Smooth muscle cell (in vitro differentiated cells): ENCODE results near the gene PARP12. TPM values are rescaled to one million over a fixed set of nuclear protein-coding genes. Genes with fewer than 3 reads are reported as not detected.

ENCODE experiments used
- DNase-seq: peaks from one replicate; lab custom pipeline; 2025; ENCODE audit not compliant: unreplicated experiment; lab: John Stamatoyannopoulos, UW
- H2AFZ ChIP-seq: fragments of 200-600 bp; sonication (generic); 2 replicates; pipeline ENCODE4 v1.6.0; 2016; ENCODE audit warnings: antibody characterized with exemption, low read depth, mild to moderate bottlenecking
- H3F3A ChIP-seq: fragments of 200-600 bp; sonication (generic); 2 replicates; pipeline ENCODE4 v1.6.0; 2017; ENCODE audit warnings: antibody characterized with exemption, low read depth
- H3K27ac ChIP-seq: fragments of 200-600 bp; sonication (generic); 2 replicates; pipeline ENCODE4 v1.5.1; 2016; ENCODE audit warnings: low read depth, mild to moderate bottlenecking
- H3K27me3 ChIP-seq: fragments of 200-600 bp; sonication (generic); 2 replicates; pipeline ENCODE4 v1.6.1; 2016; ENCODE audit warnings: low read depth, mild to moderate bottlenecking
- H3K36me3 ChIP-seq: fragments of 200-600 bp; sonication (generic); 2 replicates; pipeline ENCODE4 v1.5.1; 2016; ENCODE audit warnings: low read depth
- H3K4me1 ChIP-seq: fragments of 200-600 bp; sonication (generic); 2 replicates; pipeline ENCODE4 v1.5.1; 2016; ENCODE audit warnings: low read depth
- H3K4me2 ChIP-seq: fragments of 200-600 bp; sonication (generic); 2 replicates; pipeline ENCODE4 v1.6.0; 2016; ENCODE audit warnings: mild to moderate bottlenecking
- H3K4me3 ChIP-seq: fragments of 200-600 bp; sonication (generic); 2 replicates; pipeline ENCODE4 v1.5.1; 2016; ENCODE audit warnings: mild to moderate bottlenecking
- H3K79me2 ChIP-seq: fragments of 200-600 bp; sonication (generic); 2 replicates; pipeline ENCODE4 v1.6.0; 2016; ENCODE audit warnings: low read depth, mild to moderate bottlenecking
- H3K9ac ChIP-seq: fragments of 200-600 bp; sonication (generic); 2 replicates; pipeline ENCODE4 v1.6.0; 2016; ENCODE audit warnings: low read depth
- H3K9me3 ChIP-seq: fragments of 200-600 bp; sonication (generic); replicated peaks from 2 replicates; pipeline ENCODE4 v1.5.1; 2016; ENCODE audit warnings: low read depth
- H4K20me1 ChIP-seq: fragments of 200-600 bp; sonication (generic); 2 replicates; pipeline ENCODE4 v1.6.0; 2016; ENCODE audit warnings: low read depth
- CTCF ChIP-seq: fragments of 200-600 bp; sonication (generic); IDR thresholded peaks from 2 replicates; pipeline ENCODE4 v1.5.1; 2017; ENCODE audit warnings: borderline replicate concordance, mild to moderate bottlenecking, antibody characterized with exemption; ENCODE audit not compliant: insufficient read depth, poor library complexity, severe bottlenecking
- WGBS: methylation state at CpG from one replicate; pipeline ENCODE4 v1.1.7; 2016; ENCODE audit warnings: low lambda C conversion rate; 5-methylcytosine and 5-hydroxymethylcytosine counted together
- polyA plus RNA-seq: library from polyadenylated mRNA; unstranded; fragments of >200 nt; fragmentation: Nextera tagmentation; extraction: Ambion mirVana; gene quantifications from 2 replicates; pipeline ENCODE4 v1.2.1, GENCODE V29; 2016
- total RNA-seq: library from RNA; depleted of rRNA; stranded (reverse); fragments of >200 nt; gene quantifications from 2 replicates; pipeline ENCODE4 v1.2.3, GENCODE V29; 2014

PARP12 gene
- total and polyA plus RNA-seq, 2 experiments from 2014 or later: 1.4 to 2.4 TPM

GRCh38 chr7:140081774-140082425, 19.1 kb upstream of the PARP12 start:
- Histone ChIP-seq H2AFZ (no peak overlapping the region), H3F3A (no peaks in the 10 kb centered on the region), H3K4me2 (no peak overlapping the region), H3K27ac (no peak overlapping the region), H4K20me1 (no peaks in the 10 kb centered on the region), H3K36me3 (no peaks in the 10 kb centered on the region), H3K9me3 (no peaks in the 10 kb centered on the region), H3K4me3 (no peak overlapping the region), H3K9ac (no peak overlapping the region), H3K79me2 (no peaks in the 10 kb centered on the region), H3K4me1 (no peaks in the 10 kb centered on the region), H3K27me3 (no peaks in the 10 kb centered on the region)
- 98% methylated on average over 10 of the region's 11 CpGs for WGBS
- TF ChIP-seq CTCF: no peak
- DNase-seq: no peak

- 88% methylated on average over 7 of the region's 7 CpGs for WGBS
- H3K9ac ChIP-seq: no peak overlapping the region
- H3K27me3 ChIP-seq: no peaks in the 10 kb centered on the region
- DNase-seq: no peak
- no peak overlapping the region for H2AFZ ChIP-seq
- H3K4me1 ChIP-seq: no peaks in the 10 kb centered on the region
- H3K79me2 ChIP-seq: no peaks in the 10 kb centered on the region
- no peak overlapping the region for H3K4me2 ChIP-seq
- no peaks in the 10 kb centered on the region for H3K9me3 ChIP-seq
- H4K20me1 ChIP-seq: no peaks in the 10 kb centered on the region
- TF ChIP-seq CTCF: no peak
- H3K4me3 ChIP-seq: no peak overlapping the region
- H3K36me3 ChIP-seq: no peaks in the 10 kb centered on the region
- H3K27ac ChIP-seq: no peak overlapping the region
- no peaks in the 10 kb centered on the region for H3F3A ChIP-seq
These were observed 18.2 kb upstream of the PARP12 start for GRCh38 chr7:140080919-140081318.

GRCh38 chr7:140079121-140079536, 16.4 kb upstream of the PARP12 start:
- Histone ChIP-seq H3K9ac (no peak overlapping the region), H3K79me2 (no peaks in the 10 kb centered on the region), H3K36me3 (no peaks in the 10 kb centered on the region), H3F3A (no peaks in the 10 kb centered on the region), H3K27ac (no peak overlapping the region), H3K9me3 (no peaks in the 10 kb centered on the region), H2AFZ (no peak overlapping the region), H3K4me3 (no peak overlapping the region), H3K4me2 (no peak overlapping the region), H4K20me1 (no peaks in the 10 kb centered on the region), H3K4me1 (no peaks in the 10 kb centered on the region), H3K27me3 (no peaks in the 10 kb centered on the region)
- 32% methylated on average over 6 of the region's 6 CpGs for WGBS
- DNase-seq: no peak
- TF ChIP-seq CTCF: peak; percentile 19

- Histone ChIP-seq H3K4me3 (no peak overlapping the region), H3K27ac (no peak overlapping the region), H2AFZ (no peak overlapping the region), H3K27me3 (no peaks in the 10 kb centered on the region), H3K9ac (no peak overlapping the region), H3K79me2 (no peaks in the 10 kb centered on the region), H3K9me3 (no peaks in the 10 kb centered on the region), H3K4me1 (no peaks in the 10 kb centered on the region), H3F3A (no peaks in the 10 kb centered on the region), H4K20me1 (no peaks in the 10 kb centered on the region), H3K4me2 (no peak overlapping the region), H3K36me3 (no peaks in the 10 kb centered on the region)
- 94% methylated on average over 13 of the region's 13 CpGs for WGBS
- DNase-seq: no peak
- TF ChIP-seq CTCF: no peak
These were observed 15.6 kb upstream of the PARP12 start for GRCh38 chr7:140078392-140078791.
